HG03135 (cell line): Measurements from ENCODE around the gene TMEM239.

Source experiments
- ATAC-seq: cut with Tn5 transposase; IDR thresholded peaks from one replicate; pipeline ENCODE4 v1.9.1; 2021; ENCODE audit warnings: mild to moderate bottlenecking, moderate library complexity; ENCODE audit not compliant: unreplicated experiment

TMEM239 gene

DNA sequence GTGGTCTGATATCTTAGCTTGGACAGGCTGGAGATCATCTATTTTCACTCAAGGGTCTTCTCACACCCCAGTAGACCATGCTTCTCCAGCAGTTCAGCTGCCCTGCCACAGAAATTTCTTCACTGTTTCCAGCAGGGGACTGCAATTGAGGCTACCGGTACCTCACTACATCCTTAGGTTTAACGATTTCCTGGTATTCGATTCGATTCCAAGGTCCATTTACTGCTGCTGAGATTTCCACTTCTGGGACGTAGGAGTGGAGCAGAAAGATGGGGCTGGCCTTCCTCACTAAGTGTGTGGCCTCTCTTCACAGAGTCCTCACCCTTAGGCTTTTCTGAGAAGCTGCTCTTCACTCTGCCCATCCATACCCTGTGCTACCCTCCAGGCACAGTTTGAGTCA, 30.5 kb downstream of the TMEM239 start:
- ATAC-seq = no peak

DNA sequence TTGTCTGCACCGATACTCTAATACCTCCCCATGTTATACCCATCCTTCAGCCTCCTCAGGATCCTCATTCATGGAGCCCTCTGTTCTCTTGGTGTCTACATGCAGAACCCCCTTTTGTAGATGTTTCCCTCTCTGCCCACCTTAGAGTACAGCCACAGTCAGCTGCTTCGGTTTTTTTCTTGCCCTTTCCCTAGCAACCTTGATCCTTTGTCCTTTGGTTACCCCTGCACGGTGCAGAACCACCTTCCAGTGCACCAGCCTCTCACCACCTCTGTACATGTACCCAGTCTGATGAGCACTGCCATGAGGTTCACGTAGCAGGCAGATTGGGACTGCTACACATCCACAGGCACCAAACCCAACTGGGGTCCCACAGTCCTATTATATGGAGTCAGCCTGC, 31.6 kb downstream of the TMEM239 start:
- no peak for ATAC-seq

DNA sequence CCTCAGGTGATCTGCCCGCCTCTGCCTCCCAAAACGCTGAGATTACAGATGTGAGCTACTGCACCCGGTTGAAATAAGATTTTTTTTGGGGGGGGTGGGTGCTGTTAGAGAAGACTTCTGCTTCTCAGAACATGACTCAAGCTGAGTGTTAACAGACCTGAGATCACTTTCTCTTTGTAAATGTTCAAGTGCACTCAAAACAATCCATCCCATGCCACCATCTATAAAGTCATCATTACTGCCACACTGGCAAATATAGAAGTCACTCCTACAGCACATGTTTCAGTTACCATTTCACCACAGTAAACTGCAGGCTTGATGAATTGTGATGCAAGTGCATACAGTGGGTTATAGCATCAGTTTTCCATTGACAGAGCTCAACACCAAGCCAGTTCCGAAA, 33.4 kb downstream of the TMEM239 start:
- no peak for ATAC-seq

DNA sequence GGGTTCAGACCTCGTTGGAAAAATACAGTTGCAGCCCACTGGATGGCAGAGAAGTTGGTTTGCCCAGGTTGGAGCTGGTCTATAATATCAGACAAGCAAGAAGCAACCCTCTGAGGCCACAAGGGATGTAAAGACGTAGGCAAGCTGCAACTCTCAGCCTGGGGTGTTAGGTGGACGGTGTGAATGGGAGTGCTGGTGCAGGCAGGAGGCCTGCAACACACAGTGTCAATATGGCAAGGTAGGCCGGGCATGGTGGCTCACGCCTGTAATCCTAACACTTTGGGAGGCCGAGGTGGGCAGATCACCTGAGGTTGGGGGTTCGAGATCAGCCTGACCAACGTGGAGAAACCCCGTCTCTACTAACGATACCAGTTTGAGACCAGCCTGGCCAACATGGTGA, 34.9 kb downstream of the TMEM239 start:
- no peak for ATAC-seq

DNA sequence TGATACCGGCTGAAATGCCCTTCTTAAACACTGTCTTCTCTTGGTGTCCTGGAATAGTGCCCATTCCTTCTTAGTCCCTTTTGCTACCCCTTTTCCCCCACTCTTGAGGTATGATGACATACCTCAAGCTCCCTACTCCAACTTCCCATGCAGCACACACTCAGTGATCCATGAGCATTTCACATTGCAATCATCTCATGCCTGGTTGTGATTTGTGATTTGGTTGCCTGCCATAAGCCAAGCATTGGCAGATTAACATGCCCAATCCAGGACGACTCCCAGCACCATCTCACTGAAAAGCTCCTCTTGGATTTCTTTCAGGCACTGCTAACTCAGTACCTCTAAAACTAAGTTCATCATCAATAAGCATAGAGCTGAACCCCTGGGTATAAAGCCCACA, 42.4 kb downstream of the TMEM239 start:
- ATAC-seq = no peak

DNA sequence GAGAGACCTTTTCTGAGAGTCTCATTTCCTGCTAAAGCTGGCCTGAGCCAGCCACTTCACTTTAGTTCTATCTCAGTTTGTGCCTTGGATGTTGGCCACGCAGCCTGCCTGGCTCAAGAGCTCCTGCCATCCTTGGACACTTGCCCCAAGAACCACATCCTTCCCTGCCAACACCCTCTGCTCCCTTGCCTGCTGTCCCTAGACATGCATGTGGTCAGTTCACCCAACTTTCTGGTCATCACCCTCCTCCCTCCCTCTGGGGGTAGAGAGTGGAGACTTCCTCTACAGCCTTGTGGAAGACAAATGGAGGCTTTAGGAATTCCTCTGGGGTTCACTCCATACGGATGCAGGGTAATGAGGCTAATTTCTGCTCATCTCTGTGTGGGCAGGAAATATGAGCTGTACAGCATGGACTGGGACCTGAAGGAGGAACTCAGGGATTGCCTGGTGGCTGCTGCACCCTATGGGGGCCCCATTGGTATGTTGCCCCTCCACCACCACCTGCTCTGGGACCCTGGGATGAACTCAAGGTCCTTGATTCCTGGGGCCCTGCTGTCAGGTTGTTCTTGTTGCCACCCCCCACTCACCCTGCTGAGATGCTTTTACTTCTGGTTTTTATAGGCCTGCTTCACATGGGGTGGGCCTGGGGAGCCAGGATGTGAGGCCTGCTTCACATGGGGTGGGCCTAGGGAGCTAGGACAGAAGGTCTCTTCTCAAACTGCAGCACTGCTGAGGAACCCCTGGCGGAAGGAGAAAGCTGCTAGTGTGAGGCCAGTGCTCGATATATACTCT, 43.4 kb downstream of the TMEM239 start:
- ATAC-seq = no peak

DNA sequence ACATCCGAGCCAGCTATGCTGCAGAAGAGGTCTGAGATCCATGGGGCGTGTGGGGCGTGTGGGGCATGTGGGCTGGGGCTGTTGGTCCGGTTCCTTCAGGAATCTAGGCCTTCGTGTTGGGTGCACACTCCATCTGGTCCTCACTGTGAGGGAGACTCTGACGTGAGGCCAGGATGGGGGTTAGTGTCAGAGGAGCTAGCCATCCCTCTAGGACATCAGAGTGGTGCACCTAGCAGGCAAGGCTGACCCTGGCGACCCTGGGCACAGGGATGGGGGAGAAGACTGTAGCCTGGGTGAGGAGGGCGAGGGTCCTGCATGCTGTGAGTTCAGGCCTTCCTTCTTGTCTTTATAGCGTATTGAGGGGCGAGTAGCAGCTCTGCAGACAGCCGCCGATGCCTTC, 48.5 kb downstream of the TMEM239 start:
- ATAC-seq = no peak

DNA sequence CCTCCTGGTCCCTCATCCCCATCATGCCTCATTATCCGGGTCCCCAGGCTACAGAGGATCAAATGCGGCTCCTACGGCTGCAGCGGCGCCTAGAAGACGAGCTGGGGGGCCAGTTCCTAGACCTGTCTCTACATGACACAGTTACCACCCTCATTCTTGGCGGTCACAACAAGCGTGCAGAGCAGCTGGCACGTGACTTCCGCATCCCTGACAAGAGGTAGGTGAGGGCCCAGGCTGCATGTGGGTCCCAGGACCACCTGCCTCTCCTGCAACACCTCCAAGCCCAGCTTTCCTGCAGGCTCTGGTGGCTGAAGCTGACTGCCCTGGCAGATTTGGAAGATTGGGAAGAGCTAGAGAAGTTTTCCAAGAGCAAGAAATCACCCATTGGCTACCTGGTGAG, 48.9 kb downstream of the TMEM239 start:
- ATAC-seq = no peak

DNA sequence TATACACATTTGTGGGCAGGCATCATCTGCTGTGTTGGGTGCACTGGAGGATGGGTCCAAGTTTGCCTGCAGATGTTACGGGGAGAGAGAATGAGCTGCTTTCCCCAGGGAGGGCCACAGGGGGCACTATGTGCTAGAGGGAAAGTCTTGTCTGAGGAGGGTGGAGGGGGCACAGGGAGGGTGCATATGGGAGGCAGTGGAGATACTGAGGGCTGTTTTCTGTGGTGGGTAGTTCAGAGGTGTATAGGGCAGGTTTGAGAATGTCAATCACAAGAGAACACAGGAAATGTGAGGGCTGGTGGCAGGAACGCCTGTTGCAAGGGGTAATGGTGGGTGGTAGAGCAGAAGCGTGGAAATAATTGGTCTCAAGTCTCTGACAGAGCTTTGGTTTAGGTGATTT, 49.5 kb downstream of the TMEM239 start:
- no peak for ATAC-seq

DNA sequence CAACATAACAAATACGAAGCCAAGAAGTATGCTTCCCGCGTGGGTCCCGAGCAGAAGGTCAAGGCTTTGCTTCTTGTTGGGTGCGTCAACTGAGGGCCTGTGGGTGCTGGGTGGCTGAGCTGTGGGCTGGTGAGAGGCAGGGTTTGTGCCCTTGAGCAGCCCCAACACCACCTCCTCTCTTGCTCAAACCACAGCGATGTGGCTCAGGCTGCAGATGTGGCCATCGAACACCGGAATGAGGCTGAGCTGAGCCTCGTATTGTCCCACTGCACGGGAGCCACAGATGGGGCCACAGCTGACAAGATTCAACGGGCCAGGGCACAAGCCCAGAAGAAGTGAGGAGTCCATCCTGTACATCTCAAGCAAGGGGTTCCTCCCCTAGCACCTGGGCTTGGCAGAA, 50.1 kb downstream of the TMEM239 start:
- ATAC-seq = no peak

DNA sequence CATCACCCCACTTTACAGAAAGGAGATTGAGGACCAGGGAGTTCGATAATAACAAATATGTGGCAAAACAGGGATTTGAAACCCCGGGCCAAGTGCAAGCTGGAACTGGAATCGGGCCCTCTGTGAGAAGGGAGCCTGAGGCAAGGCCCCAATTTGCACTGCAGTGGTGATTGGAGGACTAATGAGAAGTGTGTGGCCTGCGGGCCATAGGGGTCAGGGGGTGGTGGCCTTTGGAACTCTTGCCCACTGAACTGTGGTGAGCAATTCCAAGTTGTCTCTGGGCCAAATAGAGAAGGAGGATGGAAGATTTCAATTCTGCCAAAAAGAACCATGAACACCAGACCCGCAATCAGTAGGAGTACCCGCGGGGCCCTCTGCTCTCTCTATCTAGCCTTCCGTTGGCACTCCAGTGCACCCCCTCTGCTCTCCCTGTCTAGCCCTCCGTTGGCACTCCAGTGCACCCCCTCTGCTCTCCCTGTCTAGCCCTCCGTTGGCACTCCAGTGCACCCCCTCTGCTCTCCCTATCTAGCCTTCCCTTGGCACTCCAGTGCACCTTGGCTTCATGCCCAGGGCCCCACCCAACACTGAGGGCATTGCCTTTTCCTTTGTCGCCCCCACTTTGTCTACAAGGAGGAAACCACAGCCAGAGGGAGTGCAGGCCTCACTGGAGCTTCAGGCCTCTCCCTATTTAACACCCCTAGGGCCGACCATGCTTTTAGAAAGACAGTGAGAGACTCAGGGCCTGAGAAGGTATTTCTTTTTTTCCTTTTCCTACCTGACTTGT, 51.1 kb downstream of the TMEM239 start:
- ATAC-seq = no peak
